ENCODE results near the gene LSM12.
"Not testable (repeated sequence)": the region's sequence is repeated elsewhere in the genome, so short reads cannot be mapped to it uniquely, and the experiment has no call there.

Gene LSM12

GRCh38 chr17:44049294-44050060, 17.0 kb downstream of the LSM12 start:
- DNase-seq = no peak
- Histone ChIP-seq H3K79me2 (ENCODE audit: low read length) (peaks cover 87% of the 10 kb centered on the region), H3K9me3 (replicated peaks; ENCODE audit: insufficient read depth, low read length) (no peaks in the 10 kb centered on the region), H3K27ac (ENCODE audit: low read length) (no peak overlapping the region), H2AFZ (ENCODE audit: low read length) (no peak overlapping the region), H4K20me1 (ENCODE audit: insufficient read depth, low read length) (0 out of 2 replicates have a peak, but pooled peaks cover 3% of the 10 kb centered on the region), H3K4me1 (ENCODE audit: low read length) (no peaks in the 10 kb centered on the region), H3K9ac (ENCODE audit: low read length) (no peak overlapping the region), H3K4me2 (ENCODE audit: low read depth, low read length) (no peak overlapping the region), H3K36me3 (replicated peaks; ENCODE audit: insufficient read depth, low read length) (peaks cover 4% of the 10 kb centered on the region; the same call in 1 of the 2 replicates), H3K4me3 (ENCODE audit: low read length) (no peak overlapping the region), H3K27me3 (replicated peaks; ENCODE audit: insufficient read depth, low read length) (no peaks in the 10 kb centered on the region), H3F3A (ENCODE audit: insufficient read depth, low read length) (no peaks in the 10 kb centered on the region), H3K9me2 (replicated peaks; ENCODE audit: insufficient read depth, low read length) (no peaks in the 10 kb centered on the region)
- TF ChIP-seq EZH2phosphoT487 (IDR thresholded peaks at IDR 0.05; ENCODE audit: low read length) (no peak), CTCF (IDR thresholded peaks at IDR 0.05; ENCODE audit: low read length) (no peak), EZH2 (optimal IDR thresholded peaks at IDR 0.05; ENCODE audit: low read depth, low read length) (no peak)

GRCh38 chr17:44046893-44047292, 19.6 kb downstream of the LSM12 start:
- H3K4me3 ChIP-seq (ENCODE audit: low read length); H3K4me1 ChIP-seq (ENCODE audit: low read length); DNase-seq; H4K20me1 ChIP-seq (ENCODE audit: insufficient read depth, low read length); H3K9me3 ChIP-seq (replicated peaks; ENCODE audit: insufficient read depth, low read length); H3F3A ChIP-seq (ENCODE audit: insufficient read depth, low read length); H3K27me3 ChIP-seq (replicated peaks; ENCODE audit: insufficient read depth, low read length); H3K27ac ChIP-seq (ENCODE audit: low read length); H3K36me3 ChIP-seq (replicated peaks; ENCODE audit: insufficient read depth, low read length); H3K4me2 ChIP-seq (ENCODE audit: low read depth, low read length); H3K9ac ChIP-seq (ENCODE audit: low read length); H2AFZ ChIP-seq (ENCODE audit: low read length); H3K9me2 ChIP-seq (replicated peaks; ENCODE audit: insufficient read depth, low read length): not testable (repeated sequence)
- H3K79me2 ChIP-seq (ENCODE audit: low read length) = peaks cover 83% of the 10 kb centered on the region

DNA sequence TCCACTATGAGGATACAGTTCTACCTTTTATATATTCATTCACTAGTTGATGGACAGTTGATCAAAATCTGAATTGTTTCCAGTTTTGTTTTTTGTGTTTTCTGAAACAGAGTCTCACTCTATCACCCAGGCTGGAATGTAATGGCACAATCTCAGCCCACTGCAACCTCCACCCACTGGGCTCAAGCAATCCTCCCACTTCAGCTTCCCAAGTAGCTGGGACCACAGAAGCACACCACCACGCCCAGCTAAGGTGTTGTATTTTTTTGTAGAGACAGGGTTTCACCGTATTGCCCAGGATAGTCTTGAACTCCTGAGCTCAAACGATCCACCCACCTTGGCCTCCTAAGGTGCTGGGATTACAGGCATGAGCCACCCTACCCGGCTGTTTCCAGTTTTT, 21.0 kb downstream of the LSM12 start:
- no peaks in the 10 kb centered on the region for H4K20me1 ChIP-seq (ENCODE audit: insufficient read depth, low read length)
- no peaks in the 10 kb centered on the region for H3K4me1 ChIP-seq (ENCODE audit: low read length)
- H3K36me3 ChIP-seq (replicated peaks; ENCODE audit: insufficient read depth, low read length) = no peaks in the 10 kb centered on the region
- H2AFZ ChIP-seq (ENCODE audit: low read length) = no peak overlapping the region
- H3F3A ChIP-seq (ENCODE audit: insufficient read depth, low read length) = no peaks in the 10 kb centered on the region; the same call in 1 of the 2 replicates
- H3K27ac ChIP-seq (ENCODE audit: low read length) = no peak overlapping the region
- H3K9me3 ChIP-seq (replicated peaks; ENCODE audit: insufficient read depth, low read length) = no peaks in the 10 kb centered on the region
- no peak overlapping the region for H3K9ac ChIP-seq (ENCODE audit: low read length)
- no peak overlapping the region for H3K4me2 ChIP-seq (ENCODE audit: low read depth, low read length)
- H3K9me2 ChIP-seq (replicated peaks; ENCODE audit: insufficient read depth, low read length) = no peaks in the 10 kb centered on the region
- DNase-seq = no peak
- H3K4me3 ChIP-seq (ENCODE audit: low read length) = no peak overlapping the region
- no peaks in the 10 kb centered on the region for H3K27me3 ChIP-seq (replicated peaks; ENCODE audit: insufficient read depth, low read length)
- no peak for TF ChIP-seq EZH2 (optimal IDR thresholded peaks at IDR 0.05; ENCODE audit: low read depth, low read length)
- TF ChIP-seq EZH2phosphoT487 (IDR thresholded peaks at IDR 0.05; ENCODE audit: low read length) = no peak
- peaks cover 82% of the 10 kb centered on the region for H3K79me2 ChIP-seq (ENCODE audit: low read length)

- H3K27me3 ChIP-seq (replicated peaks; ENCODE audit: insufficient read depth, low read length) = no peaks in the 10 kb centered on the region
- H3K9me3 ChIP-seq (replicated peaks; ENCODE audit: insufficient read depth, low read length) = no peaks in the 10 kb centered on the region
- 0 out of 2 replicates have a peak, but pooled peaks cover 3% of the 10 kb centered on the region for H3K36me3 ChIP-seq (replicated peaks; ENCODE audit: insufficient read depth, low read length)
- H3K27ac ChIP-seq (ENCODE audit: low read length) = no peak overlapping the region
- no peak overlapping the region for H3K9ac ChIP-seq (ENCODE audit: low read length)
- TF ChIP-seq EZH2phosphoT487 (IDR thresholded peaks at IDR 0.05; ENCODE audit: low read length) = no peak
- no peak for TF ChIP-seq CTCF (IDR thresholded peaks at IDR 0.05; ENCODE audit: low read length)
- no peak for TF ChIP-seq EZH2 (optimal IDR thresholded peaks at IDR 0.05; ENCODE audit: low read depth, low read length)
- no peaks in the 10 kb centered on the region; the same call in 1 of the 2 replicates for H4K20me1 ChIP-seq (ENCODE audit: insufficient read depth, low read length)
- no peak for DNase-seq
- peaks cover 80% of the 10 kb centered on the region for H3K79me2 ChIP-seq (ENCODE audit: low read length)
- H3K4me3 ChIP-seq (ENCODE audit: low read length) = no peak overlapping the region
- H3K9me2 ChIP-seq (replicated peaks; ENCODE audit: insufficient read depth, low read length) = no peaks in the 10 kb centered on the region
- no peaks in the 10 kb centered on the region for H3K4me1 ChIP-seq (ENCODE audit: low read length)
- H3K4me2 ChIP-seq (ENCODE audit: low read depth, low read length) = no peak overlapping the region
- no peaks in the 10 kb centered on the region; the same call in 1 of the 2 replicates for H3F3A ChIP-seq (ENCODE audit: insufficient read depth, low read length)
- no peak overlapping the region for H2AFZ ChIP-seq (ENCODE audit: low read length)
These were observed 22.4 kb downstream of the LSM12 start for GRCh38 chr17:44044071-44044470.
